Hepatocyte (in vitro differentiated cells): Measurements from ENCODE around the gene AGBL3. TPM values are rescaled to one million over a fixed set of nuclear protein-coding genes. Genes with fewer than 3 reads are reported as not detected.
"Not testable (repeated sequence)": the region's sequence is repeated elsewhere in the genome, so short reads cannot be mapped to it uniquely, and the experiment has no call there.

Experiments used
- DNase-seq: peaks from one replicate; pipeline ENCODE4 v3.0.0-alpha.2; 2016; ENCODE audit warnings: low spot score
- H2AFZ ChIP-seq: fragments of 200-600 bp; sonication (generic); 2 replicates; pipeline ENCODE4 v1.6.0; 2016; ENCODE audit warnings: antibody characterized with exemption, mild to moderate bottlenecking
- H3K27ac ChIP-seq: fragments of 200-600 bp; sonication (generic); 2 replicates; pipeline ENCODE4 v1.5.1; 2016; ENCODE audit warnings: mild to moderate bottlenecking
- H3K27me3 ChIP-seq: fragments of 200-600 bp; sonication (generic); 2 replicates; pipeline ENCODE4 v1.6.1; 2016
- H3K36me3 ChIP-seq: fragments of 200-600 bp; sonication (generic); replicated peaks from 2 replicates; pipeline ENCODE4 v1.5.1; 2016; ENCODE audit warnings: low read depth; ENCODE audit not compliant: insufficient read depth
- H3K4me1 ChIP-seq: fragments of 200-600 bp; sonication (generic); 2 replicates; pipeline ENCODE4 v1.5.1; 2016; ENCODE audit warnings: mild to moderate bottlenecking, moderate library complexity; ENCODE audit not compliant: insufficient read depth
- H3K4me2 ChIP-seq: fragments of 200-600 bp; sonication (generic); 2 replicates; pipeline ENCODE4 v1.6.0; 2016
- H3K4me3 ChIP-seq: fragments of 200-600 bp; sonication (generic); 2 replicates; pipeline ENCODE4 v1.5.1; 2016; ENCODE audit warnings: mild to moderate bottlenecking
- H3K79me2 ChIP-seq: fragments of 200-600 bp; sonication (generic); 2 replicates; pipeline ENCODE4 v1.6.0; 2017; ENCODE audit warnings: mild to moderate bottlenecking
- H3K9me2 ChIP-seq: fragments of 200-600 bp; sonication (generic); replicated peaks from 2 replicates; pipeline ENCODE4 v1.6.0; 2017; ENCODE audit warnings: mild to moderate bottlenecking; ENCODE audit not compliant: insufficient read depth
- H3K9me3 ChIP-seq: fragments of 200-600 bp; sonication (generic); 2 replicates; pipeline ENCODE4 v1.5.1; 2016; ENCODE audit warnings: low read depth, mild to moderate bottlenecking
- H4K20me1 ChIP-seq: fragments of 200-600 bp; sonication (generic); 2 replicates; pipeline ENCODE4 v1.6.0; 2016; ENCODE audit warnings: mild to moderate bottlenecking; ENCODE audit not compliant: insufficient read depth, poor library complexity, severe bottlenecking
- EZH2 ChIP-seq: fragments of 200-600 bp; sonication (generic); IDR thresholded peaks from 2 replicates; pipeline ENCODE4 v1.6.1; 2016; ENCODE audit warnings: antibody characterized with exemption, mild to moderate bottlenecking, borderline replicate concordance
- EZH2phosphoT487 ChIP-seq: fragments of 200-600 bp; sonication (generic); IDR thresholded peaks from one replicate; pipeline ENCODE4 v1.6.1; 2018; ENCODE audit warnings: antibody characterized with exemption, mild to moderate bottlenecking, low read depth, moderate library complexity; ENCODE audit not compliant: unreplicated experiment, severe bottlenecking
- whole genome bisulfite sequencing: methylation state at CpG from one replicate; pipeline ENCODE4 v1.1.6; 2016; ENCODE audit warnings: low lambda C conversion rate; ENCODE audit errors: missing lambda C conversion rate; 5-methylcytosine and 5-hydroxymethylcytosine counted together
- polyA plus RNA-seq: library from polyadenylated mRNA; unstranded; fragments of >200 nt; fragmentation: Nextera tagmentation; extraction: Ambion mirVana; gene quantifications from 2 replicates; pipeline ENCODE4 v1.2.1, GENCODE V29; 2016
- total RNA-seq: library from RNA; depleted of rRNA; stranded (reverse); fragments of >200 nt; gene quantifications from 2 replicates; pipeline ENCODE4 v1.2.3, GENCODE V29; 2014
- TF ChIP-seq, protein P1 (sequence below): fragments of 200-600 bp; sonication (generic); IDR thresholded peaks from 2 replicates; pipeline ENCODE4 v1.5.1; 2016; ENCODE audit warnings: antibody characterized with exemption, mild to moderate bottlenecking; ENCODE audit not compliant: poor library complexity

AGBL3 gene
- total and polyA plus RNA-seq, 2 experiments from 2014 or later, result 2.3 to 6.4 TPM

DNA sequence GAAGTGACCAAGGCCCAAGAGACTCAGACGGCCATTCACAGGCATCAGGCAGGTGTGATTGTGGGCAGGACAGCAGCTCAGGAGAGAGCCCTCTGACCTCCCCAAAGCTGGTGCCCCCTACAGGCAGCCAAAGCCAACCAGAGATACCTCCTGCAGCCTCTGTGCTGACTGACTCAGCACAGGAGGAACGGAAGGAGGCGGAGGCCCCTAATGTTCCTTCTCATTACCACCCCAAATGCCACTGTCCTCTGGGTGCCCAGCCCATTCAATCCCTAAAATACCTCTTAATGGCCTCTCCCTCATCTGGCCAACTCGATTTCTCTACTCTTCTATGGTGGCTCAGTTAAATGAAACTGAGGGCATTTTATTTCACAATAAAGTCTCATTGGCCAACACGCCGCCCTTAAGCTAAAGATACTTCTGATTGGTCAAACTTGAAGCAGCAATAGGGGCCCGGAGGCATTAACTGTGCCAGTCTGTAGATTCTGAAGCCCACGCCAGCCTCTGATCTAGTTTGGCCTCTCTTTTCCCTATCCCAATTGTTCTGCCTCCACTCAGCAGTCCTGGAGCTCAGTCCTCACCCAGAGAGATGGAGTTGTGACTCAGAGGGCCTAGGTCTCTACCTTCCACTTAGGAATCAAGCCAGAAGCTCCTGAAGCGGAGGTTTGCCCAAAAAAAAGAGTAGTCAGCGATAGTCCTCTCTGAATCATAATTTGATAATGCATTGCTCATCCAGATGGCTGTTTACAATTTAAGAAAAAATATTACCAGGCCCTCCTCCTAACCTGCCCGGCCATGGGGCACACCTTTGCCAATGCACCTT is 183.0 kb downstream of the AGBL3 start:
- Histone ChIP-seq H3K9me3 (no peaks in the 10 kb centered on the region), H3K36me3 (no peaks in the 10 kb centered on the region), H3K4me3 (peak overlapping the region; percentile 64), H3K4me2 (peak overlapping the region; percentile 87), H3K79me2 (peaks cover 19% of the 10 kb centered on the region), H3K27ac (peak overlapping the region; percentile 95), H3K9me2 (no peaks in the 10 kb centered on the region), H2AFZ (peak overlapping the region; percentile 52), H4K20me1 (no peaks in the 10 kb centered on the region), H3K4me1 (peaks cover 28% of the 10 kb centered on the region), H3K27me3 (no peaks in the 10 kb centered on the region)
- WGBS, result 78% methylated on average over 11 of the region's 11 CpGs
- TF ChIP-seq, protein P1, sequence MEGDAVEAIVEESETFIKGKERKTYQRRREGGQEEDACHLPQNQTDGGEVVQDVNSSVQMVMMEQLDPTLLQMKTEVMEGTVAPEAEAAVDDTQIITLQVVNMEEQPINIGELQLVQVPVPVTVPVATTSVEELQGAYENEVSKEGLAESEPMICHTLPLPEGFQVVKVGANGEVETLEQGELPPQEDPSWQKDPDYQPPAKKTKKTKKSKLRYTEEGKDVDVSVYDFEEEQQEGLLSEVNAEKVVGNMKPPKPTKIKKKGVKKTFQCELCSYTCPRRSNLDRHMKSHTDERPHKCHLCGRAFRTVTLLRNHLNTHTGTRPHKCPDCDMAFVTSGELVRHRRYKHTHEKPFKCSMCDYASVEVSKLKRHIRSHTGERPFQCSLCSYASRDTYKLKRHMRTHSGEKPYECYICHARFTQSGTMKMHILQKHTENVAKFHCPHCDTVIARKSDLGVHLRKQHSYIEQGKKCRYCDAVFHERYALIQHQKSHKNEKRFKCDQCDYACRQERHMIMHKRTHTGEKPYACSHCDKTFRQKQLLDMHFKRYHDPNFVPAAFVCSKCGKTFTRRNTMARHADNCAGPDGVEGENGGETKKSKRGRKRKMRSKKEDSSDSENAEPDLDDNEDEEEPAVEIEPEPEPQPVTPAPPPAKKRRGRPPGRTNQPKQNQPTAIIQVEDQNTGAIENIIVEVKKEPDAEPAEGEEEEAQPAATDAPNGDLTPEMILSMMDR, result peak; percentile 23
- TF ChIP-seq EZH2 (no peak), EZH2phosphoT487 (no peak)
- DNase-seq, result peak; percentile 39

DNA sequence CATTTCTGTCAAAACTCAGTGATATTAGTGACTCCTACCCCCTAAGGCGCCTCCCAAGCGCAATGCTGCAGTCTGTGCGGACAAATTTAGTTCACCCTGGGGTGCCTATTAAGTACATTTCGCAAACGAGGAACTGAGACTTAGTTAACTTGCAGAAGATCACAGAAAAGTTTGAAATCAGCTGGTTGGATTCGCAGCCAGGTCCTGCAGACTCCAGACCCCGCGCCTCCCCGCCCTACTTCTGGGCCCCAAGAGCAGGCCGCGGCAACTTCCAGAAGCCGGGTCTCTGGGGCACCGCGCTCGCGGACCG is 183.6 kb downstream of the AGBL3 start:
- H3K79me2 ChIP-seq, result peaks cover 19% of the 10 kb centered on the region
- no peak for TF ChIP-seq EZH2
- TF ChIP-seq, protein P1, result no peak
- TF ChIP-seq EZH2phosphoT487, result no peak
- H3K9me2 ChIP-seq, result no peaks in the 10 kb centered on the region
- DNase-seq, result no peak
- H4K20me1 ChIP-seq, result no peaks in the 10 kb centered on the region
- H3K27ac ChIP-seq, result peak overlapping the region; percentile 95
- peak overlapping the region; percentile 64 for H3K4me3 ChIP-seq
- WGBS, result under 1% methylated on average over 17 of the region's 17 CpGs
- H3K4me1 ChIP-seq, result peaks cover 28% of the 10 kb centered on the region
- H3K27me3 ChIP-seq, result no peaks in the 10 kb centered on the region
- peak overlapping the region; percentile 87 for H3K4me2 ChIP-seq
- H3K9me3 ChIP-seq, result no peaks in the 10 kb centered on the region
- H2AFZ ChIP-seq, result peak overlapping the region; percentile 52
- H3K36me3 ChIP-seq, result no peaks in the 10 kb centered on the region

DNA sequence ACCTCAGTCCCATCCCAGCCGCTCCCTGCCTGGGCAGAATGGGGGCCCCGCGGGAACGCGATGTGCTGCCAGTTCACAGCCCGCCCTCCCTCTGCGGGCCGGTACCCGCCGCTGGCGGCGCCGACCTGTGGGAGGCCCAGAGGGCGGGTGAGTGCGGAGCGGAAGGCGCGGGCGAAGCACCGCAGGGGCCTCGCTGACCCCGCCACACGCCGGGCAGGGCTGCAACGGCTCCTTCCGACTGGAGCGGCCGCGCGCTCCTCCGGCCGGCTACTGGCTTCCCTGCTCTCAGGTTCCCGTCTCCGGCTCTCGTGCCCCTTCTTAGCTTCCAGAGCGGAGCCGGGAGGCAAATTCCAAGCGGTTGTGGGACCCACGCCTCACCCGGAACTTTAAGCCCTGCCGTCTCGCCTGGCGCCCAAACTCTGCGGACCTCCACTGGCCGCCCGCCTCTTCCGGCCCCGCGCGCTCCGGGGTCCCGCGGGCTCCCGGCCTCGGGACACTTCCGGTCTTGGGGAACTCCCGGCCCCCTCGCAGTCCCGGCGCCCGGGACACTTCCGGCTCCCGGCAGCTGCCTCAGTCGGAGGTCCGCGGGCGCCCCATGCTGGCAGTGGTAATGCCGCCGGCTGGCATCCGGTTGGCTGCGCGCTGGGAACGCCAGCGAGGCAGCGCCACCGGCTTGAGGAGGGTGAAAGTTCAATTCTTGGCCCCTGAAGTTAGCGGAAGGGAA is 184.1 kb downstream of the AGBL3 start, which contains the start of gene CYREN:
Gene CYREN, minus strand, starts transcription at position 434 of the 724 bp plus-strand sequence. CDS start 1,785 bp downstream, outside the sequence.
- Histone ChIP-seq H2AFZ (peak within 1 kb of the TSS; percentile 62), H3K36me3 (no peaks in the 10 kb centered on the region)
- no peak for TF ChIP-seq EZH2phosphoT487
- no peak for TF ChIP-seq EZH2
- TF ChIP-seq, protein P1, result peak; percentile 93

DNA sequence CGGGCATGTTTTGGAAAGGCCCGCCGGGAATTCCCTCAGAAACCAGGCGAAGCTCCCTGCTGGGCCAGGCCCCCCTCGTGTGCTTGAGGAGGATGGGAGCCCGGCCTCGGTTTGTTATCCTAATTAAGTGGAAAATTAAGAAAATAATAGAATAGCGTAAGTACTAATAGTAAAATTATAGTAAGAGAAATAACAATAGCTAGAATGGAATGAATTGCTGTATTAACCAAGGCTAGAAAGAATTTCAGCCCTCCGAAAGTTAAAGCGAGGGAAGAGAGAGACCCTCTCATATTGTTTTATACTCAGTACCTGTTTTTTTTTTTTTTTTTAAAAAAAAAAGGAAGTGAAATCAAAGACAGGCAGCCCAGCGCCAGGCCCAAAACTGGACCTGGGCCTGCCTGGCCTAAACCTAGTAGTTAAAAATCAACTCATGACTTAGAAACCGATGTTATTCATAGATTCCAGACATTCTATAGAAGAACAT is 184.7 kb downstream of the AGBL3 start:
- Histone ChIP-seq H3K4me3 (peak overlapping the region; percentile 15), H2AFZ (peak overlapping the region; percentile 62), H3K4me2 (peak overlapping the region; percentile 87), H3K4me1 (peaks cover 28% of the 10 kb centered on the region), H3K27ac (peak overlapping the region; percentile 95), H3K79me2 (peaks cover 19% of the 10 kb centered on the region)
- WGBS, result 34% methylated on average over 12 of the region's 12 CpGs
- not testable (repeated sequence) for DNase-seq, H4K20me1 ChIP-seq, H3K9me3 ChIP-seq, H3K9me2 ChIP-seq, H3K27me3 ChIP-seq, H3K36me3 ChIP-seq

More for the DNA sequence above, 184.1 kb downstream of the AGBL3 start, which contains the start of gene CYREN:
- 1% methylated on average over 75 of the region's 77 CpGs for WGBS
- H3K4me1 ChIP-seq, result peaks cover 28% of the 10 kb centered on the region
- no peaks in the 10 kb centered on the region for H4K20me1 ChIP-seq
- DNase-seq, result peak; percentile 97
- peak within 1 kb of the TSS; percentile 87 for H3K4me2 ChIP-seq
- H3K27ac ChIP-seq, result peak within 1 kb of the TSS; percentile 95
- peaks cover 19% of the 10 kb centered on the region for H3K79me2 ChIP-seq
- no peaks in the 10 kb centered on the region for H3K9me2 ChIP-seq
- H3K4me3 ChIP-seq, result peak within 1 kb of the TSS; percentile 64
- H3K9me3 ChIP-seq, result no peaks in the 10 kb centered on the region
- H3K27me3 ChIP-seq, result no peaks in the 10 kb centered on the region

DNA sequence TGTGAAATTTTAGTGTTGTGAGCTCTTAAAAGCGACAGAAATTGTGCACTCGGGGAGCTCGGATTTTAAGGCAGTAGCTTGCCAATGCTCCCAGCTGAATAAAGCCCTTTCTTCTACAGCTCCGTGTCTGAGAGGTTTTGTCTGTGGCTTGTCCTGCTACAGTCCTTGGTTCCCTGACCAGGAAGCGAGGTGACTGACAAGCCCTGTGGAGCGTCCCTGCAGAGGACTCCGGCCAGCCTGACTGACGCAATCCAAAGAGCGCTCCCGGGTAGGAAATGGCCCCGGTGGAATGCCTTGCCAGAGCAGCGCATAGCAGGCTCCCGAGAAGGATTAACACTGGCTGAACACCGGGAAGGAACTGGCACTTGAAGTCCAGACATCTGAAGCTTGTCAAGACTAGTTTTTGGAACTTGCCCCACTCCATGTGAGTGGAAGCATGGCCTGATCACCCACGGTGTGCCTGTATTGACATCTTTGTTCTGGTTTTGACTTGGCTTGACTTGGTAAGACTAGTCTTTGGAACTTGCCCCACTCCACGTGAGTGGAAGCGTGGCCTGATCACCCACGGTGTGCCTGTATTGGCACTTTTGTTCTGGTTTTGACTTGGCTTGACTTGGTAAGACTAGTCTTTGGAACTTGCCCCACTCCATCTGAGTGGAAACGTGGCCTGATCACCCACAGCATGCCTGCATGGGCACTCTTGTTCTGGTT is 185.4 kb downstream of the AGBL3 start:
- peaks cover 28% of the 10 kb centered on the region for H3K4me1 ChIP-seq
- H3K27me3 ChIP-seq, H3K9me3 ChIP-seq, H3K4me3 ChIP-seq, H3K36me3 ChIP-seq, H4K20me1 ChIP-seq, H3K9me2 ChIP-seq: not testable (repeated sequence)
- 50% methylated on average over 19 of the region's 19 CpGs for WGBS
- H3K4me2 ChIP-seq, result peak overlapping the region; percentile 87
- H3K79me2 ChIP-seq, result peaks cover 19% of the 10 kb centered on the region
- peak overlapping the region; percentile 95 for H3K27ac ChIP-seq
- peak overlapping the region; percentile 62 for H2AFZ ChIP-seq
- peak; percentile 64 for DNase-seq
